ENCODE measurements around the gene CDKN1A.

- TF ChIP-seq CTCF (IDR thresholded peaks at IDR 0.05 in 4 of 5, conservative IDR thresholded peaks at IDR 0.05 in 1 of 5) (no peak), POLR2A (IDR thresholded peaks at IDR 0.05) (no peak)
Observed at GRCh38 chr6:36633915-36634314, 44.6 kb upstream of the CDKN1A start.
